Transverse colon (tissue), 4 donors: ENCODE measurements around the gene GUCY2F. TPM values are rescaled to one million over a fixed set of nuclear protein-coding genes. Genes with fewer than 3 reads are reported as not detected.

Experiments used
- DNase-seq: peaks from one replicate; pipeline ENCODE4 v3.0.0-alpha.2; 2019
- H3K27ac ChIP-seq, 4 donors: fragments of 200-600 bp; sonication (generic); 2 replicates each; pipeline ENCODE4 v1.5.1; 2016 to 2018; ENCODE audit warnings: inconsistent platforms in 4 of 4
- H3K27me3 ChIP-seq: fragments of 200-600 bp; sonication (generic); 2 replicates; pipeline ENCODE4 v1.5.1; 2017; ENCODE audit warnings: inconsistent platforms
- H3K36me3 ChIP-seq, 4 donors: fragments of 200-600 bp; sonication (generic); 2 replicates each; pipeline ENCODE4 v1.5.1; 2017 to 2019; ENCODE audit warnings: inconsistent platforms in 4 of 4
- H3K4me1 ChIP-seq, 4 donors: fragments of 200-600 bp; sonication (generic); 2 replicates each; pipeline ENCODE4 v1.5.1; 2017 to 2020; ENCODE audit warnings: inconsistent platforms in 4 of 4
- H3K4me3 ChIP-seq, 4 donors: fragments of 200-600 bp; sonication (generic); 1 replicate in 1 of 4; 2 replicates in 3 of 4; pipeline versions ENCODE4 v1.5.1 to v1.6.1; 2017 to 2019; ENCODE audit warnings: inconsistent platforms in 4 of 4
- H3K9me3 ChIP-seq, 2 donors: fragments of 200-600 bp; sonication (generic); 2 replicates each; pipeline ENCODE4 v1.5.1; 2017 to 2019; ENCODE audit warnings: inconsistent platforms in 2 of 2
- EP300 ChIP-seq: sonication (generic); formaldehyde crosslinking; IDR thresholded peaks from one replicate; pipeline ENCODE4 v1.6.1; 2017; ENCODE audit warnings: antibody characterized with exemption, low read depth
- POLR2A ChIP-seq: fragments of 450-650 bp; IDR thresholded peaks from one replicate; pipeline ENCODE4 v1.6.1; 2016; ENCODE audit warnings: antibody characterized with exemption, mild to moderate bottlenecking, moderate library complexity
- POLR2AphosphoS5 ChIP-seq, 3 donors: sonication (generic); formaldehyde crosslinking; IDR thresholded peaks; one replicate each; pipeline ENCODE4 v1.6.1; 2016; ENCODE audit warnings: antibody characterized with exemption in 3 of 3
- WGBS, 2 donors: methylation state at CpG; one replicate each; pipeline ENCODE4 v1.1.5; 2018; ENCODE audit warnings: low coverage in 1 of 2; 5-methylcytosine and 5-hydroxymethylcytosine counted together
- in situ Hi-C, 4 donors: fragments of 200-750 bp; cut with MboI; loops; one replicate each; pipeline versions ENCODE4 v1.15.0 to v1.15.1; 2017; ENCODE audit warnings: low sequenced_read_pairs in 3 of 4, low pct_ligation_motif_present in 1 of 4, low pct_unique_long_range_greater_than_20kb in 1 of 4
- intact Hi-C: fragments of 100-400 bp; cut with DNase I; formaldehyde crosslinking; loops from one replicate; pipeline ENCODE4 v1.15.1; 2023; ENCODE audit warnings: low total_unique reads
- total RNA-seq, 4 donors: library from RNA; depleted of rRNA; stranded (reverse); fragments of >200 nt; gene quantifications; one replicate each; pipeline ENCODE4 v1.1.0, GENCODE V29; 2016
- TF ChIP-seq, protein P1 (sequence below), 5 experiments: fragments of 200-600 bp in 3 of 5; fragments of 450-650 bp in 2 of 5; sonication (generic) in 3 of 5; IDR thresholded peaks; 1 replicate in 2 of 5; 2 replicates in 3 of 5; pipeline ENCODE4 v1.5.1; 2016 to 2017; ENCODE audit warnings: antibody characterized with exemption in 5 of 5, inconsistent platforms in 3 of 5, mild to moderate bottlenecking in 2 of 5, moderate library complexity in 1 of 5

The GUCY2F gene
- total RNA-seq, 4 donors from 2014 or later, result not detected

DNA sequence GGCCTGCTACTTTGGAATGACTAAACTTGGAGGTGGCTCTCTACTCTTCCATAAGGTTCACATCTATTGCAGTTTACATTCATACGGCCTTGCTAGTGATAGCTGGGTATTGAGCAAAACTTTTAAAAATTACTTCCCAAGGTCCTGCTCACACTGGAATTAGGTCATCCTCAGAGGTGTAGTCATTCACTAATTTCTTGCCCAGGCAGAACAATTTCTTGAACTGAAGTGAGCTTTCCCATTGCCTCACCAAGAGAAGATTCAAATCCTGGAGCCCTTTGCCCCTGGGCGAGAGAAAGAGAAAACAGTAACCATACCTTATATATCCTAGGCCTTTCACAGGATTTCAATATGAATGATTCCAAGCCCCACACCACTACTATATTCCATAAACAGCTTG lies 109.2 kb downstream of the GUCY2F start:
- no peak overlapping the region for H3K4me3 ChIP-seq
- H3K36me3 ChIP-seq, result no peaks in the 10 kb centered on the region
- in situ Hi-C loops (no loop called here), intact Hi-C loops (no loop called here)
- H3K27me3 ChIP-seq, result no peaks in the 10 kb centered on the region
- H3K4me1 ChIP-seq, result no peaks in the 10 kb centered on the region
- no peak overlapping the region for H3K27ac ChIP-seq
- TF ChIP-seq, protein P1, sequence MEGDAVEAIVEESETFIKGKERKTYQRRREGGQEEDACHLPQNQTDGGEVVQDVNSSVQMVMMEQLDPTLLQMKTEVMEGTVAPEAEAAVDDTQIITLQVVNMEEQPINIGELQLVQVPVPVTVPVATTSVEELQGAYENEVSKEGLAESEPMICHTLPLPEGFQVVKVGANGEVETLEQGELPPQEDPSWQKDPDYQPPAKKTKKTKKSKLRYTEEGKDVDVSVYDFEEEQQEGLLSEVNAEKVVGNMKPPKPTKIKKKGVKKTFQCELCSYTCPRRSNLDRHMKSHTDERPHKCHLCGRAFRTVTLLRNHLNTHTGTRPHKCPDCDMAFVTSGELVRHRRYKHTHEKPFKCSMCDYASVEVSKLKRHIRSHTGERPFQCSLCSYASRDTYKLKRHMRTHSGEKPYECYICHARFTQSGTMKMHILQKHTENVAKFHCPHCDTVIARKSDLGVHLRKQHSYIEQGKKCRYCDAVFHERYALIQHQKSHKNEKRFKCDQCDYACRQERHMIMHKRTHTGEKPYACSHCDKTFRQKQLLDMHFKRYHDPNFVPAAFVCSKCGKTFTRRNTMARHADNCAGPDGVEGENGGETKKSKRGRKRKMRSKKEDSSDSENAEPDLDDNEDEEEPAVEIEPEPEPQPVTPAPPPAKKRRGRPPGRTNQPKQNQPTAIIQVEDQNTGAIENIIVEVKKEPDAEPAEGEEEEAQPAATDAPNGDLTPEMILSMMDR (IDR thresholded peaks at IDR 0.05), result no peak
- TF ChIP-seq POLR2A (no peak), EP300 (no peak), POLR2AphosphoS5 (IDR thresholded peaks at IDR 0.05) (no peak)
- no peak for DNase-seq
- H3K9me3 ChIP-seq, result no peaks in the 10 kb centered on the region
- 62 to 83% methylated on average over 1 to 2 of the region's 2 CpGs for WGBS, 2 donors

DNA sequence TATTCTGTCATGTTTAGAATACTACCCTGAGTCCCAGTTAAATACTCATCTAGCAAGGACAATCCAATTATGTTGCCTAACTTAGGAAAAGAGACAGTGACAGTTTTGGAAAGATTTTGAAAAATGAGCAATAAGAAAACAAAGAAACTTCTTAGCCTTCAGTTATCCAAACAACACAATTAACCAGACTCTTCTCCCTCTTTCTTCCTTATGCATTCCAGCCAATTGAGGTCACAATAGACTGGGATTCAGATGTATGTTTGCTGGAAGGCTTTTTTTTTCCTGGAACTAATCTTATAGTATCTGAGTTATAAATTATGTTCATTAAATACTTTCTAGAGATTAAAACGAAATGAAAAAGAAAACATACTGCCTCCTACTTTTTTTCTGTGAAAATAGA lies 109.6 kb downstream of the GUCY2F start:
- Histone ChIP-seq H3K9me3 (no peaks in the 10 kb centered on the region), H3K36me3 (no peaks in the 10 kb centered on the region), H3K27me3 (no peaks in the 10 kb centered on the region), H3K27ac (no peak overlapping the region), H3K4me1 (no peaks in the 10 kb centered on the region), H3K4me3 (no peak overlapping the region)
- WGBS, 2 donors, result 7 to 29% methylated on average over 1 of the region's 1 CpG
- in situ Hi-C loops, result no loop called here
- TF ChIP-seq EP300 (no peak), POLR2AphosphoS5 (IDR thresholded peaks at IDR 0.05) (no peak), POLR2A (no peak)
- TF ChIP-seq, protein P1 (IDR thresholded peaks at IDR 0.05), result no peak
- intact Hi-C loops, result no loop called here
- no peak for DNase-seq

DNA sequence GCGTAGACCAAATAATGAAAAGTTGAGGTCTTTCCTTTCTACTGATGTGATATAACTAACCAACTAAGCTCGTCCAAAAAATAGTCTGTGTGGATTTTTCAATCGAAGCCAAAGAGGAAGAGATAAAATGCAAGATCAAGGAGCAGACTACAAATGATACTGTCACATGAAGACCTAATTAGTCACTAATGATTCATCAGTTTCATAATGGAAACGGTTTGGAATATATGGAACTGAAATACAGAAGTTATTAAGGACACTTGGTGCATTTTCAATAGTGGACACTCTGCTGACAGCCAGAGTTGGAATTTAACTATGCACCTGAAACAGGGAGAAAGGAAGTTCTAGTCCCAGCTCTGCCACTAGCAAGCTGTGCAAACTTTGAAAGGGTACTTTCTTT lies 119.8 kb downstream of the GUCY2F start:
- 58 to 79% methylated on average over 2 to 4 of the region's 4 CpGs for WGBS, 2 donors
- intact Hi-C loops, result no loop called here
- no peak for TF ChIP-seq POLR2AphosphoS5 (IDR thresholded peaks at IDR 0.05)
- TF ChIP-seq EP300, result no peak
- TF ChIP-seq, protein P1 (IDR thresholded peaks at IDR 0.05), result no peak
- TF ChIP-seq POLR2A, result no peak
- Histone ChIP-seq H3K4me1 (no peaks in the 10 kb centered on the region), H3K27me3 (no peaks in the 10 kb centered on the region), H3K4me3 (no peak overlapping the region), H3K9me3 (no peaks in the 10 kb centered on the region), H3K27ac (no peak overlapping the region), H3K36me3 (no peaks in the 10 kb centered on the region)
- DNase-seq, result no peak
- in situ Hi-C loops, result no loop called here

DNA sequence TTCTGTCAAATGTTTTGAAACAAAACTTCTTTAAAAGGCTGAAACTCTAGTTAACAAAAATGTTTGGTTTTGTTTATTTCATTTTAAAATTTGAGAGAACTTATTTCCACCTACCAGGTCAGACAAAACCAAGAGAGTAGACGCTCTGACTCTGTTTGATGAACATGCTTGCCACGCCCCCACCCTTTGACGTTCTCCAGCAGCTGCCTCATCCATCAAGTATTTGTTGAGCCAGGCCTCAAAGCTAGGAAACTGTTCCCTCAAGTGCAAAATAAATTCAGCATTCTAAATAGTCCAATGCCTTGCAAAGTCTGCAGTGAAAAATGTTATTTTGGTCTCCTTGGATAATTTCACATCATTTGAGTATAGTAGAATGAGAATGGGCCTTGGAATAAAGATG lies 121.6 kb downstream of the GUCY2F start:
- no peak for DNase-seq
- no peak overlapping the region for H3K4me3 ChIP-seq
- in situ Hi-C loops, result no loop called here
- no peaks in the 10 kb centered on the region for H3K4me1 ChIP-seq
- WGBS, 2 donors, result 55% methylated on average over 3 of the region's 3 CpGs; no CpG with 5 or more reads in 1 of the 2 donors
- H3K27ac ChIP-seq, result no peak overlapping the region
- H3K36me3 ChIP-seq, result no peaks in the 10 kb centered on the region
- no peak for TF ChIP-seq EP300
- TF ChIP-seq, protein P1 (IDR thresholded peaks at IDR 0.05), result no peak
- no peak for TF ChIP-seq POLR2AphosphoS5 (IDR thresholded peaks at IDR 0.05)
- no peak for TF ChIP-seq POLR2A
- no peaks in the 10 kb centered on the region for H3K9me3 ChIP-seq
- H3K27me3 ChIP-seq, result no peaks in the 10 kb centered on the region
- intact Hi-C loops, result no loop called here
